Prostate gland (tissue), 2 donors: ENCODE data around the gene MSMO1.

Source experiments
- CTCF ChIP-seq, 4 experiments: fragments of 200-600 bp in 2 of 4; fragments of 450-650 bp in 2 of 4; sonication (generic) in 2 of 4; IDR thresholded peaks; 1 replicate in 3 of 4; 2 replicates in 1 of 4; pipeline ENCODE4 v1.5.1; 2016 to 2019; ENCODE audit warnings: antibody characterized with exemption in 4 of 4, mild to moderate bottlenecking in 2 of 4, moderate library complexity in 2 of 4
- POLR2A ChIP-seq: fragments of 450-650 bp; IDR thresholded peaks from one replicate; pipeline ENCODE4 v1.6.1; 2016; ENCODE audit warnings: antibody characterized with exemption, mild to moderate bottlenecking

- TF ChIP-seq CTCF (IDR thresholded peaks at IDR 0.05) (peak in 3 of 4 experiments; percentile 43 to 56 (median 46)), POLR2A (no peak)
Measured at GRCh38 chr4:165355900-165356300, 28.4 kb downstream of the MSMO1 start.
